DND-41 (cell line): ENCODE results near the gene PIK3CB.
"Not testable (repeated sequence)": the region's sequence is repeated elsewhere in the genome, so short reads cannot be mapped to it uniquely, and the experiment has no call there.

Experiments
- CTCF ChIP-seq: IDR thresholded peaks from 2 replicates; pipeline ENCODE4 v1.5.1; 2012; ENCODE audit warnings: borderline replicate concordance, low read length, moderate library complexity, mild to moderate bottlenecking; ENCODE audit not compliant: poor library complexity, severe bottlenecking; ENCODE audit errors: extremely low read depth
- EZH2 ChIP-seq: IDR thresholded peaks from 3 replicates; pipeline ENCODE4 v1.6.1; 2012; ENCODE audit warnings: borderline replicate concordance, low read depth, mild to moderate bottlenecking, moderate library complexity, low read length, inconsistent platforms; ENCODE audit not compliant: severe bottlenecking

GRCh38 chr3:138832473-138833057 lies 2.2 kb downstream of the PIK3CB start:
- TF ChIP-seq CTCF, EZH2: not testable (repeated sequence)
